ENCODE measurements around the gene YWHAG. TPM values are rescaled to one million over a fixed set of nuclear protein-coding genes. Genes with fewer than 3 reads are reported as not detected.

Gene YWHAG
- 179 and 190 TPM in 2 replicates for total RNA-seq (ENCODE audit: low replicate concordance)

GRCh38 chr7:76358481-76359110, at the start of gene YWHAG:
YWHAG (minus strand) TSS chr7:76358991; CDS start chr7:76358808, 183 bp downstream.
- peak within 1 kb of the TSS; percentile 90 for H2AFZ ChIP-seq (replicated peaks)
- peak within 1 kb of the TSS; percentile 97 for H3K4me3 ChIP-seq
- no peaks in the 10 kb centered on the region for H3K9me3 ChIP-seq (ENCODE audit: low read depth)
- H3K27ac Mint-ChIP-seq = peak within 1 kb of the TSS; percentile 98
- peak within 1 kb of the TSS; percentile 99 for H3K4me3 Mint-ChIP-seq
- H3K4me1 ChIP-seq = peaks cover 30% of the 10 kb centered on the region
- H4K20me1 ChIP-seq (ENCODE audit: low read depth) = peaks cover 46% of the 10 kb centered on the region
- peak within 1 kb of the TSS; percentile 85 for H3K9ac ChIP-seq
- H3K27me3 Mint-ChIP-seq (ENCODE audit: insufficient read depth, low read depth) = peaks cover 2% of the 10 kb centered on the region
- H3K79me2 ChIP-seq (ENCODE audit: low read depth) = peaks cover 52% of the 10 kb centered on the region
- peaks cover 23% of the 10 kb centered on the region for H3K36me3 Mint-ChIP-seq
- no peak for TF ChIP-seq EZH2 (IDR thresholded peaks at IDR 0.05)
- no peak for TF ChIP-seq CTCF (IDR thresholded peaks at IDR 0.05)
- no peak for TF ChIP-seq EZH2phosphoT487 (IDR thresholded peaks at IDR 0.05)
- H3K9me3 Mint-ChIP-seq = peaks cover 12% of the 10 kb centered on the region
- peak within 1 kb of the TSS; percentile 77 for H3K27ac ChIP-seq
- DNase-seq (ENCODE audit: low spot score) = peak; percentile 95
- H3K4me1 Mint-ChIP-seq = peaks cover 25% of the 10 kb centered on the region
- H3K36me3 ChIP-seq = peaks cover 15% of the 10 kb centered on the region
- H3K4me2 ChIP-seq = peak within 1 kb of the TSS; percentile 99
- H3F3A ChIP-seq (ENCODE audit: low read depth) = peaks cover 15% of the 10 kb centered on the region
- no peaks in the 10 kb centered on the region for H3K27me3 ChIP-seq

- H3K4me3 ChIP-seq = no peak overlapping the region
- H3K9me3 ChIP-seq (ENCODE audit: low read depth) = no peaks in the 10 kb centered on the region
- no peaks in the 10 kb centered on the region for H3K36me3 Mint-ChIP-seq
- no peaks in the 10 kb centered on the region for H3K79me2 ChIP-seq (ENCODE audit: low read depth)
- no peak overlapping the region for H2AFZ ChIP-seq (replicated peaks)
- no peak overlapping the region for H3K4me2 ChIP-seq
- H3K4me1 Mint-ChIP-seq = peaks cover 24% of the 10 kb centered on the region
- no peak overlapping the region for H3K4me3 Mint-ChIP-seq
- H3K27ac Mint-ChIP-seq = no peak overlapping the region
- no peak overlapping the region for H3K27ac ChIP-seq
- TF ChIP-seq EZH2phosphoT487 (IDR thresholded peaks at IDR 0.05) = no peak
- no peak for TF ChIP-seq CTCF (IDR thresholded peaks at IDR 0.05)
- TF ChIP-seq EZH2 (IDR thresholded peaks at IDR 0.05) = no peak
- H3K9me3 Mint-ChIP-seq = no peaks in the 10 kb centered on the region
- no peaks in the 10 kb centered on the region for H3K36me3 ChIP-seq
- peaks cover 15% of the 10 kb centered on the region for H3K4me1 ChIP-seq
- no peak for DNase-seq (ENCODE audit: low spot score)
- no peak overlapping the region for H3K9ac ChIP-seq
- H3K27me3 ChIP-seq = no peaks in the 10 kb centered on the region
- H4K20me1 ChIP-seq (ENCODE audit: low read depth) = no peaks in the 10 kb centered on the region
- H3K27me3 Mint-ChIP-seq (ENCODE audit: insufficient read depth, low read depth) = peaks cover 2% of the 10 kb centered on the region
- no peaks in the 10 kb centered on the region for H3F3A ChIP-seq (ENCODE audit: low read depth)
Observed at GRCh38 chr7:76408121-76408560, 49.4 kb upstream of the YWHAG start.

- no peaks in the 10 kb centered on the region for H3K9me3 ChIP-seq (ENCODE audit: low read depth)
- no peaks in the 10 kb centered on the region for H4K20me1 ChIP-seq (ENCODE audit: low read depth)
- H3K27me3 ChIP-seq = no peaks in the 10 kb centered on the region
- no peaks in the 10 kb centered on the region for H3K36me3 ChIP-seq
- Mint-ChIP-seq H3K9me3 (no peaks in the 10 kb centered on the region), H3K36me3 (no peaks in the 10 kb centered on the region), H3K4me1 (peaks cover 24% of the 10 kb centered on the region), H3K4me3 (no peak overlapping the region), H3K27me3 (ENCODE audit: insufficient read depth, low read depth) (peaks cover 2% of the 10 kb centered on the region), H3K27ac (no peak overlapping the region)
- DNase-seq (ENCODE audit: low spot score) = no peak
- H3K4me3 ChIP-seq = no peak overlapping the region
- no peak overlapping the region for H2AFZ ChIP-seq (replicated peaks)
- no peak for TF ChIP-seq EZH2phosphoT487 (IDR thresholded peaks at IDR 0.05)
- no peak for TF ChIP-seq CTCF (IDR thresholded peaks at IDR 0.05)
- no peak for TF ChIP-seq EZH2 (IDR thresholded peaks at IDR 0.05)
- no peaks in the 10 kb centered on the region for H3F3A ChIP-seq (ENCODE audit: low read depth)
- H3K9ac ChIP-seq = no peak overlapping the region
- no peak overlapping the region for H3K4me2 ChIP-seq
- no peaks in the 10 kb centered on the region for H3K79me2 ChIP-seq (ENCODE audit: low read depth)
- no peak overlapping the region for H3K27ac ChIP-seq
- peaks cover 15% of the 10 kb centered on the region for H3K4me1 ChIP-seq
Observed at GRCh38 chr7:76407718-76408117, 48.9 kb upstream of the YWHAG start.

Measured in neural progenitor cell (in vitro differentiated cells).